Measurements from ENCODE around the gene THOC2.
A peak's percentile ranks its signal among the peaks of the same experiment; 100 is the strongest.

The THOC2 gene

DNA sequence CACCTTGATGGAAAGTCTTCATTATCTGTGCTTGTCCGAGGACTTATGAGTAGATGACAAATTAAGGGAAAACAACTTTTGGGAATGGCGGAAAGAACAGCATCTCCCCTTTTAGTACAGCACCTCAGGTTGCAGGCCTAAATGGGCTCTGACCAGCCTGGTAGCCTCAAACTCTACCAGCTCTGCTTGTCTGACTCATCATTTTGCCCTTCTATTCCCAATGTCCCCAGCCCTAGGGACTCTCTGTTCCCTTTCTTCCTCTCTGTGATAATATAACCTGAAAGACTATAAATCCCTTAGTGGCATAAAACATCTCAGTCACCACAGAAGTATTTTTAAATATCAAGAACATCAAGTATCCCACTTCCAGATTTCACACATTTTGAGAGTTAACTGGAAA is 121.9 kb downstream of the THOC2 start:
- H3K4me3 ChIP-seq (ENCODE audit: low read length) = no peak overlapping the region
- DNase-seq (ENCODE audit: low read depth) = no peak
- TF ChIP-seq, protein P1, sequence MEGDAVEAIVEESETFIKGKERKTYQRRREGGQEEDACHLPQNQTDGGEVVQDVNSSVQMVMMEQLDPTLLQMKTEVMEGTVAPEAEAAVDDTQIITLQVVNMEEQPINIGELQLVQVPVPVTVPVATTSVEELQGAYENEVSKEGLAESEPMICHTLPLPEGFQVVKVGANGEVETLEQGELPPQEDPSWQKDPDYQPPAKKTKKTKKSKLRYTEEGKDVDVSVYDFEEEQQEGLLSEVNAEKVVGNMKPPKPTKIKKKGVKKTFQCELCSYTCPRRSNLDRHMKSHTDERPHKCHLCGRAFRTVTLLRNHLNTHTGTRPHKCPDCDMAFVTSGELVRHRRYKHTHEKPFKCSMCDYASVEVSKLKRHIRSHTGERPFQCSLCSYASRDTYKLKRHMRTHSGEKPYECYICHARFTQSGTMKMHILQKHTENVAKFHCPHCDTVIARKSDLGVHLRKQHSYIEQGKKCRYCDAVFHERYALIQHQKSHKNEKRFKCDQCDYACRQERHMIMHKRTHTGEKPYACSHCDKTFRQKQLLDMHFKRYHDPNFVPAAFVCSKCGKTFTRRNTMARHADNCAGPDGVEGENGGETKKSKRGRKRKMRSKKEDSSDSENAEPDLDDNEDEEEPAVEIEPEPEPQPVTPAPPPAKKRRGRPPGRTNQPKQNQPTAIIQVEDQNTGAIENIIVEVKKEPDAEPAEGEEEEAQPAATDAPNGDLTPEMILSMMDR (IDR thresholded peaks at IDR 0.05; ENCODE audit: insufficient read depth, low read depth, low read length, missing control alignments) = no peak

DNA sequence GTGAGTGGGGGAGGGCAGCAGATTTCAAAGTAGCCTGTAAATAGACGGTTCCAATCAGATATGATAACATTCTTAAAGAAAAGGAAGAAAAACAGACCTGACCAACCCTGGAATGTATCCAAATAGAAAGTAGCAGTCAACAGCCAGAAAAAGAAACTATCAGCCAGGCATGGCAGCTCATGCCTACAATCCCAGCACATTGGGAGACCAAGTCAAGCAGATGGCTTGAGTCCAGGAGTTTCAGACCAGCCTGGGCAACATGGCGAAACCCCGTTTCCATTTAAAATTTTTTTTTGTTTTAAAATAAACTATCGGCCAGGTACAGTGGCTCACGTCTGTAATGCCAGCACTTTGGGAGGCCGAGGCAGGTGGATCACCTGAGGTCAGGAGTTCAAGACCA is 125.0 kb downstream of the THOC2 start:
- DNase-seq (ENCODE audit: low read depth) = no peak
- no peak overlapping the region for H3K4me3 ChIP-seq (ENCODE audit: low read length)
- TF ChIP-seq, protein P1 (IDR thresholded peaks at IDR 0.05; ENCODE audit: insufficient read depth, low read depth, low read length, missing control alignments) = no peak

DNA sequence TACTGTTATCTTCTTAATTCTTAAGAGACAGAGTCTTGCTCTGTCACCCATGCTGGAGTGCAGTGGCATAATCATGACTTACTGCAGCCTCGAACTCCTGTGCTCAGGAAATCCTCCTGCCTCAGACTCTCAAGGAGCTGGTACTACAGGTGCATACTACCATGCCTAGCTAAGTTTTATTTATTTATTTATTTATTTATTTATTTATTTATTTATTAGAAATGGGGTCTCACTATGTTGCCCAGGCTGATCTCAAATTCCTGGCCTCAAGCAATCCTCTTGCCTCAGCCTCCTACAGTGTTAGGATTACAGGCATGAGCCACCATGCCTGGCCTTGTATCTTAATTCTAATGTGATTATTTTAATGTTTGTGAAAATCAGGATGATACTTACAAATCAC is 125.6 kb downstream of the THOC2 start:
- TF ChIP-seq, protein P1 (IDR thresholded peaks at IDR 0.05; ENCODE audit: insufficient read depth, low read depth, low read length, missing control alignments) = no peak
- no peak overlapping the region for H3K4me3 ChIP-seq (ENCODE audit: low read length)

DNA sequence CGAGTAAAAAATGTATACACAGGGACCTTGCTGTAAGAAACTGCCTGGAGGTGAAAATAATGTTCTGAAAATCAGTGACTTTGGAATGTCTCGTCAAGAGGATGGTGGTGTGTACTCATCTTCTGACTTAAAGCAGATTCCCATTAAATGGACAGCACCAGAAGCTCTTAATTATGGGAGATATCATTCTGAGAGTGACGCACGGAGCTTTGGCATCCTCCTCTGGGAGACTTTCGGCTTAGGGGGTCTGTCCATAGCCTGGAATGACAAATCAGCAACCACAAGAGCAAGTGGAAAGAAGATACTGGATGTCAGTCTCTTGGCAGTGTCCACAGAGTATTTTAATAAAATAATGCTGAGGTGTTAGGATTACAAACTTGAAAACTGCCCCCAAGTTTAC is 129.4 kb downstream of the THOC2 start:
- no peak for DNase-seq (ENCODE audit: low read depth)
- TF ChIP-seq, protein P1 (IDR thresholded peaks at IDR 0.05; ENCODE audit: insufficient read depth, low read depth, low read length, missing control alignments) = no peak
- no peak overlapping the region for H3K4me3 ChIP-seq (ENCODE audit: low read length)

More for the DNA sequence above, 125.6 kb downstream of the THOC2 start:
- no peak for DNase-seq (ENCODE audit: low read depth)

DNA sequence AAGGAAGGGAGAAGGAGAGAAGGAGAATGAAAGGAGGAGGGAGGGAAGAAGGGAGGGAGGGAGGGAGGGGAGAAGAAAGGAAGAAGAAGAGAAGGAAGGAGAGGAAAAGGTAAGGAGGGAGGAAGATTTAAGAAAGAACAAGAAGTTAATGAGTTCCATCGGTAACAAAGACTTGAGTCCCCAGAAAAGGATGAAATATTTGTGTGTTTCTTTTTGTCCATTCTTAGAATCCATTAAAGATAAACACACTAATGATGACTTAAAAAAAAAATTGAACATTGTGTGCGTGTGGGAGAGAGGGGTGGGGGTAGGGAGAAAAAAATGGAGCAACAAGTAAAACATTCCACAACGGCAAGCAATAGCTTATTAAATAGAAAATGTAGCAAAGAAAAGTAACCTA is 131.4 kb downstream of the THOC2 start:
- TF ChIP-seq, protein P1 (IDR thresholded peaks at IDR 0.05; ENCODE audit: insufficient read depth, low read depth, low read length, missing control alignments) = no peak
- no peak for DNase-seq (ENCODE audit: low read depth)
- no peak overlapping the region for H3K4me3 ChIP-seq (ENCODE audit: low read length)

DNA sequence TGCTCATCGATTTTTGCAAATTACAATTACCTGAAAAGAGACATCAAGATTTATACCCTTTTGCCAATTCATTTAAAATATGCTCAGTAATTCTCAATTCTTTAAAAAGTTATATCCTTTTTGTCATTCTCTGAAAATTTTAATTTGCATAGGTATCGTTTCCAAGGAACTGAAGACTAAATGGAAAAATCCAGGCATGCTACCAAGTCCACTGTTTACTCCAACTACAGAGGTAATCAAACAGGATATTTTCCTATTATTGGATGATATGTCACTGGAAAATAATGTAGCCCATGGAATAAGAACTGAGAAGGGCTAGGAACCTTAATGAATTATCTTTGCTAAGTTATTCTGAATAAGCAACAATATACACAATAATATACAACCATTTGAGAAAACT is 132.7 kb downstream of the THOC2 start:
- TF ChIP-seq, protein P1 (IDR thresholded peaks at IDR 0.05; ENCODE audit: insufficient read depth, low read depth, low read length, missing control alignments) = no peak
- no peak for DNase-seq (ENCODE audit: low read depth)
- H3K4me3 ChIP-seq (ENCODE audit: low read length) = no peak overlapping the region

DNA sequence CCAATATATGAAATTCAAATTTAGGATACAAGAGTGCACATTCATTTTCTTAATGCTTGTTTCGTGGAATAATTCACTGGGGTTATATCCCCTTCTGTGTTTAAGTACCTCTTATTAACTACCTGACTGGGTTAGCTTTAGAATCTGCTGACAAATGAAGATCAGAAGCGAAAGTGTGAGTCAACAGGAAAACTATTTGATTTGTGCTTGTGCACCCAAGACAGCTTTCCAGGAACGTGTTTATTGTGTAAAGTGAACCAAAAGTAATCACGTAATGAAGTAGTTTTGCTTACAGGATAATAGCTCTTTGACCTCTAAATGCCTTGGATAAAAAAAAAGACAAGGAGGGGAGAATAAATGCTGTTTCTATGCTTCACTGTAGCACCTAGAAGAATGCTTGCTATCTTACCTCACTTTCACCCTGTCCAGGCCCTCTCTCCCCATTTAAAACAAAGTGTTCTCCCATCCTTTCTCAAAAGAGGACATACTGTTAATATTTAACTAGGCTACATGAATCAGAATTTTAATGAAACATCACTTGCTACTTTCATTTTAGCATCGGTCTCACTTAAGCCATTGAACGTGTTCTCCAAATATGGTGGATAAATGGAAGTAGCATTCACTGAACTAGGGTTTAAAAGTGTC is 141.9 kb downstream of the THOC2 start:
- peak; percentile 70 for DNase-seq (ENCODE audit: low read depth)

More for the DNA sequence above, 141.9 kb downstream of the THOC2 start:
- TF ChIP-seq, protein P1 (IDR thresholded peaks at IDR 0.05; ENCODE audit: insufficient read depth, low read depth, low read length, missing control alignments) = no peak
- no peak overlapping the region for H3K4me3 ChIP-seq (ENCODE audit: low read length)
